Thyroid gland (tissue), 4 donors: ENCODE results near the gene ENTPD6.

Source experiments
- CTCF ChIP-seq, 6 experiments: fragments of 200-600 bp in 3 of 6; fragments of 450-650 bp in 3 of 6; sonication (generic) in 3 of 6; IDR thresholded peaks; one replicate each; pipeline ENCODE4 v1.5.1; 2016 to 2019; ENCODE audit warnings: antibody characterized with exemption in 6 of 6, mild to moderate bottlenecking in 2 of 6, inconsistent platforms in 1 of 6, moderate library complexity in 1 of 6
- POLR2A ChIP-seq, 2 donors: fragments of 450-650 bp; IDR thresholded peaks; one replicate each; pipeline ENCODE4 v1.6.1; 2017; ENCODE audit warnings: antibody characterized with exemption in 2 of 2, mild to moderate bottlenecking in 2 of 2, moderate library complexity in 1 of 2

GRCh38 chr20:25165128-25165527 lies 30.4 kb upstream of the ENTPD6 start:
- TF ChIP-seq POLR2A (IDR thresholded peaks at IDR 0.05): no peak
- no peak for TF ChIP-seq CTCF (IDR thresholded peaks at IDR 0.05)
